Stimulated activated CD4-positive, alpha-beta T cell treated with anti-CD3 and anti-CD28 coated beads, Interleukin-4, amount 100 ng/mL, for 24 hours (primary cell): Measurements from ENCODE around the gene CHKB.

Source experiments
- DNase-seq: peaks from one replicate; pipeline ENCODE4 v3.0.0-alpha.2; 2020

CHKB gene

GRCh38 chr22:50571264-50572175 lies 11.1 kb downstream of the CHKB start:
- no peak for DNase-seq

- DNase-seq: no peak
Measured at GRCh38 chr22:50570861-50571260, 11.8 kb downstream of the CHKB start.

GRCh38 chr22:50569896-50570535 lies 12.6 kb downstream of the CHKB start:
- DNase-seq: no peak

GRCh38 chr22:50569041-50569459 lies 13.6 kb downstream of the CHKB start:
- DNase-seq: no peak

GRCh38 chr22:50568626-50569025 lies 14.0 kb downstream of the CHKB start:
- DNase-seq: no peak

GRCh38 chr22:50567721-50568252 lies 14.9 kb downstream of the CHKB start:
- DNase-seq: no peak

- no peak for DNase-seq
Measured at GRCh38 chr22:50564289-50564688, 18.4 kb downstream of the CHKB start.

GRCh38 chr22:50563413-50564160 lies 19.1 kb downstream of the CHKB start:
- DNase-seq: no peak

GRCh38 chr22:50562523-50563412 lies 19.9 kb downstream of the CHKB start, which contains the start of gene SYCE3:
Gene SYCE3 (minus strand): TSS chr22:50562919. CDS start chr22:50556405, 6,514 bp downstream.
- DNase-seq: peak; percentile 98

- no peak for DNase-seq
Measured at GRCh38 chr22:50561401-50562358, 21.0 kb downstream of the CHKB start.

- DNase-seq: no peak
Measured at GRCh38 chr22:50560034-50560433, 22.6 kb downstream of the CHKB start.

- no peak for DNase-seq
Measured at GRCh38 chr22:50556703-50557102, 25.9 kb downstream of the CHKB start.

GRCh38 chr22:50553310-50553709 lies 29.3 kb downstream of the CHKB start:
- DNase-seq: no peak

GRCh38 chr22:50551160-50551752 lies 31.4 kb downstream of the CHKB start:
- no peak for DNase-seq

- no peak for DNase-seq
Measured at GRCh38 chr22:50550395-50550794, 32.3 kb downstream of the CHKB start.

GRCh38 chr22:50548921-50549790 lies 33.5 kb downstream of the CHKB start:
- no peak for DNase-seq

- DNase-seq: peak; percentile 63
Measured at GRCh38 chr22:50548040-50548920, 34.4 kb downstream of the CHKB start.

- no peak for DNase-seq
Measured at GRCh38 chr22:50547263-50547985, 35.2 kb downstream of the CHKB start.
